Measurements from ENCODE around the gene SMIM11. TPM values are rescaled to one million over a fixed set of nuclear protein-coding genes. Genes with fewer than 3 reads are reported as not detected.
A peak's percentile ranks its signal among the peaks of the same experiment; 100 is the strongest.
"Not testable (repeated sequence)": the region's sequence is repeated elsewhere in the genome, so short reads cannot be mapped to it uniquely, and the experiment has no call there.

SMIM11 gene
- total RNA-seq, 1 donor from 2014 or later = 28.2 TPM

GRCh38 chr21:34355570-34355969 is 19.7 kb upstream of the SMIM11 start:
- no peak for DNase-seq

DNA sequence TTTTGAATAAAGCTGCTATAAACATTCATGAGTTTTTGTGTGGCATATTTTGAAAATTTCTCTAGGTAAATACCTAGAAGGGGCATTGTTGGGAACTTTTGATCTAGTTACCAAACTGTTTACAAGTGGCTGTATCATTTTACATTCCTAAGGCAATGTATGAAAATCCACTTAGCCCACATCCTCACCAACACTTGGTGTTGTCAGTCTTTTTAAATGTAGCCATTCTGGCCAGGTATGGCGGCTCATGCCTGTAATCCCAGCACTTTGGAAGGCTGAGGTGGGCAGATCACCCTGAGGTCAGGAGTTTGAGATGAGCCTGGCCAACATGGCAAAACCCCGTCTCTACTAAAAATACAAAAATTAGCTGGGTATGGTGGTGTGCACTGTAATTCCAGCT is 17.4 kb upstream of the SMIM11 start:
- no peak for DNase-seq

GRCh38 chr21:34358866-34359265 is 16.4 kb upstream of the SMIM11 start:
- DNase-seq = no peak

DNA sequence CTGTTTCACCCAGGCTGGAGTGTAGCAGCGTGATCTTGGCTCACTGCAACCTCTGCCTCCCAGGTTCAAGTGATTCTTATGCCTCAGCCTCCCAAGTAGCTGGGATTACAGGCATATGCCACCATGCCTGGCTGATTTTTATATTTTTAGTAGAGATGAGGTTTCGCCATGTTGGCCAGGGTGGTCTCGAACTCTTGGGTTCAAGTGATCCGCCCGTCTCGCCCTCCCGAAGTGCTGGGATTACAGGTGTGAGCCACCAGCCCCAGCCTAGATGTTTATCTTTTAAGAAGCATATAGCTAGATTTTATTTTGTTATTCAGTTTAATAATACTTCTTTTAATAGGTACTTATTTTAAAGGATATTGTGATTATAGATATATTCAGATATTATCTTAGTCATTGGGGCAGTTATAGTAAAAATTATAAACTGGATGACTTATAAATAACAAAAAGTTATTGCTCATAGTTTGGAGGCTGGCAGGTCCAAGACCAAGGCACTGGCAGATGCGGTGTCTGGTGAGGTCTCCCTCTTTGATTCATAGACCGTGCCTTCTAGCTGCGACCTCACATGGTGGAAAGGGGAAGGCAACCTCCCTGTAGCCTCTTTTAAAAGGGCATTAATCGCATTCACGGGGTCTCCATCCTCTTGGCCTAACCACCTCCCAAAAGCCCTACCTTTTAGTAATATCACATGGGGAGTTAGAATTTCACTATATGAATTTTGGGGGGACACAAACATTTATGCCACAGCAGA is 14.6 kb upstream of the SMIM11 start:
- DNase-seq = no peak

GRCh38 chr21:34362136-34362444 is 13.2 kb upstream of the SMIM11 start:
- no peak for DNase-seq

DNA sequence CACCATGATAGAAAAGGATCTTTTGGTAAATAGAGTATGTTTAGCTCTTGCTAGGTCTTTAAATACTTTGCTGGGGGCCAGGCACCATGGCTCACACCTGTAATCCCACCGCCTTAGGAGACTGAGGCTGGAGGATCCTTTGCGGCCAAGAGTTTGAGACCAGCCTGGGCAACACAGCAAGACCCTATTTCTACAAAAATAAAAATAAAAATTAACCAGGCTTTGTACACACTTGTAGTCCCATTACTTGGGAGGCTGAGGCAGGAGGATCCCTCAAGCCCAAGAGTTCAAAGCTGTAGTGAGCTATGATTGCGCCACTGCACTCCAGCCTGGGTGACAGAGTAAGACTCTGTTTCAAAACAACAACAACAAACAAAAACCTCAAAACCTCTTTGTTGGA is 12.6 kb upstream of the SMIM11 start:
- DNase-seq = no peak

- no peak for DNase-seq
These were observed 11.6 kb upstream of the SMIM11 start, which contains the start of gene KCNE2 for GRCh38 chr21:34363733-34364132. Gene KCNE2, plus strand, starts transcription at chr21:34364006. Its CDS starts 6,473 bp downstream, at chr21:34370479.

DNA sequence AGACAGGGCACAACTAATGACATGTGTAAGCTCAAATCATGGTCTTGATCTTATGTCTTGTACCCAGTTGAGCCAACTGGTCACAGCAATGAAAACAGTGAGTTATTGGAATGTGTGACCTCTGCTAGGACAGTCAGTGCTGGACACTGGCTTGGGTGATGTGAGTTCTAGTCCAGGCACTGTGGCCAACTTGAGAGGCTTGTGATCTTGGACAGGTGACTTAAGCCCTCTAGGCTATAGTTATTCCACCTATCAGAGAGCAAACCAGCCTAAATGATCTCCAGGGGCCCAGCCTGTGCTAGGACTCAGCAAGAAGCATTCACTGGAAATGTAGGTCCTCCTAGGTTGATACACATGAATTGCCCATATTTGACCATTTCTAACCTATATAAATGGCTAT is 10.4 kb upstream of the SMIM11 start:
- DNase-seq = no peak

DNA sequence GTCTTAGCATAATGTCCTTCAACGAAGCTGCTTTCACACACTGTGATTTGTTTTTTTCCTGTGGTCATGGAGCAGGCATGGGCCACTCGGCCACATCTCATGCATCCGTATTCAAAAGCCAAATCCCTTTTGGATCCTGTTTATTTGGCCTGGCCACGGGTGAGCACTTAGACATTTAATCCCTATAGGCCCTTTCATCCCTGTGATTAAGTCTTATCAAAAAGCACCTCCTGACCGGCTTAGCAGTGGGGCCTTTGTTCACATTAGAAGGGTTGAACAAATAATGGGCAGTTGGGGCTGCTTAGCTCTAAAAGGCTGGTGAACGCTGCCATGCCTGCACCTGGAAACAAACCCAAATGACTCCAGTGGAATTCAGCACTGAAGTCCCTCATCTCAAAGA is 9.5 kb upstream of the SMIM11 start:
- no peak for DNase-seq

- DNase-seq = peak; percentile 84
These were observed 7.9 kb upstream of the SMIM11 start for GRCh38 chr21:34367320-34367935.

- DNase-seq = no peak
These were observed 5.6 kb upstream of the SMIM11 start for GRCh38 chr21:34369741-34370140.

GRCh38 chr21:34372321-34372720 is 3.0 kb upstream of the SMIM11 start:
- no peak for DNase-seq

DNA sequence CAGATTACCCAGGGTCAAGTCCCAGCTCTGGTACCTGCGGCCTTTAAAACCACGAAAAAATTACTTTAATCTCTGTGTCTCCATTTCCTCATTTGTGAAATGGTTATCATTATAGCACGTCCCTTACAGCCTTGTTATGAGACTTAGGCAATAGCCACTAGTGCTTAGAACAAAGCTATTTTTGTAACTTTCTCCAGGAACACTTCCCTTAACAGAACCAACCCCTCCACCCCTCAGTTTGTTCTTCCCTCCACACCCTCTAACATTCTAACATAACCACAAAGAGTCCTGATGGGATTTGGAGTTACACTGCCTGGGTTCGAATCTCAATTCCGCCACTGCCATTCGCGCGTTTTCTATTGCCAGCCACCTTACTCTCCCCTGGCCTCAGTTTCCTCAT is 845 bp upstream of the SMIM11 start:
- not testable (repeated sequence) for DNase-seq

GRCh38 chr21:34375619-34375972 is 289 bp downstream of the SMIM11 start:
- not testable (repeated sequence) for DNase-seq

DNA sequence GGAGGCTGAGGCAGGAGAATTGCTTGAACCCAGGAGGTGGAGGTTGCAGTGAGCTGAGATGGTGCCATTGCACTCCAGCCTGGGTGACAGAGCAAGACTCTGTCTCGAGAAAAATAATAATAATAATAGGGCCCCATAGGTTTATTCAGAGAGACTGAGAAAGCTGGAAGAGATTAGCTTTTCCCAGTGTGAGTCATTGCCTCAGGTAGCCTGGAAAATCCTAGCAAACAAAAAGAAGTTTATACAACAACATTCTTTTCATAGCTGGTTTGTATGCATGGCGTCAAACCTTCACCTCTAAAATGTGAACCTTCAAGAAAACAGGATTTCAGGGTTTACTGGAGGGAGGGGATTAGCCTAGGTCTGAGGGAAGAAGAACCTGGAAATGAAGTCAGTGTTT is 7.8 kb downstream of the SMIM11 start:
- DNase-seq = not testable (repeated sequence)

- DNase-seq = not testable (repeated sequence)
These were observed 8.6 kb downstream of the SMIM11 start for GRCh38 chr21:34383724-34384415.

GRCh38 chr21:34400522-34400921 is 25.2 kb downstream of the SMIM11 start:
- DNase-seq = not testable (repeated sequence)

- DNase-seq = not testable (repeated sequence)
These were observed 29.4 kb downstream of the SMIM11 start for GRCh38 chr21:34404742-34405141.

DNA sequence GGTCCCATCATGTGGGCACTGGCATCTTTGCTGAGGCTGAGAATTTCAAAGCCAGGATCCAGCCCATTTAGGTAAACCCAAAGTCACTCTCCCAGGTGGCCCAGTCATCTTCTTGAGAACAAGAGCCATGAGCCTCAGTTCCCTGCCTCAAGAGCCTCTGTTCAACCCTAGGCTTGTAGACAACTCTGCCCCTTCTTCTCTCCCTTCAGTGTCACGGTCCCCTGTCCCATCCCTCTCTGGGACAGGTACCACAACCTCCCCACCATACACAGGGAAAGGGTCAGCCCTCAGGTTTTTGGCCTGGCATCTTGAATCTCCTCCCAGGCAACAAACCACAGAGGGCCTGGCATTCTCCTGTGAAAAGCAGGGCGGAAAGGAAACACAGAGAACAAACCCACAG is 30.4 kb downstream of the SMIM11 start:
- not testable (repeated sequence) for DNase-seq

DNA sequence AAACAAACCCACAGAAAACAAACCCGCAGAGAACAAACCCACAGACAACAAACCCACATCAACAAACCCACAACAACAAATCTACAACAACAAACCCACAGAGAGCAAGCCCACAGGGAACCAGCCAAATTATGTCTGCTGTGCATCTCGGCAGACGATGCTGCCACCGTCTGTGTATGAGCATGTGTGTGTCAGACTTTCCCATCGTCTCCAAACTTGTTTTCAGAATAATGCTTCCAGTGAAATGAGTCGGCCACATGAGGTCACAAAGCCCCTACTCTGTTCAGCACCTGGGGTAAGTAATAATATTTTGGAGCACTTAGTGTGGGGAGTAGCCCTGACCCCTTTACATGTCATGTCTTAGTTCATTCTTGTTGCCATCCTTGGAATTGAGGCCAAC is 30.8 kb downstream of the SMIM11 start:
- DNase-seq = not testable (repeated sequence)

DNA sequence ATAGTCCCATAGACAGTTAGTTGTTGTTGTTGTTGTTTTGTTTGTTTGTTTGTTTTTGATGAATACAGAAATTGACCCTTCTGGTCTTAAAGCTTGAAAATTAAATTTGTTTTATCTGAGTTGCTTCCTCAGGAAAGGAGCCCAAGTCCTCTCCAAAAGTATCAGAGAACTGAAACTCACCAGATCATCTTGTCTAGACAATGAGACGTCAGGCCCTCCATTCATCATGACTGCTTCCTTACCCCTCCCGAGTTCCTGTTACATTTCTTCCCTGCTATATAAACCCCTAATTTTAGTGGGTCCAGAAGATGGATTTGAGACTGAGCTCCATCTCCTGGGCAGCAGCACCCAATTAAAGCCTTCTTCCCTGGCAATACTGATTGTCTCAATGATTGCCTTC is 31.4 kb downstream of the SMIM11 start:
- DNase-seq = not testable (repeated sequence)

DNA sequence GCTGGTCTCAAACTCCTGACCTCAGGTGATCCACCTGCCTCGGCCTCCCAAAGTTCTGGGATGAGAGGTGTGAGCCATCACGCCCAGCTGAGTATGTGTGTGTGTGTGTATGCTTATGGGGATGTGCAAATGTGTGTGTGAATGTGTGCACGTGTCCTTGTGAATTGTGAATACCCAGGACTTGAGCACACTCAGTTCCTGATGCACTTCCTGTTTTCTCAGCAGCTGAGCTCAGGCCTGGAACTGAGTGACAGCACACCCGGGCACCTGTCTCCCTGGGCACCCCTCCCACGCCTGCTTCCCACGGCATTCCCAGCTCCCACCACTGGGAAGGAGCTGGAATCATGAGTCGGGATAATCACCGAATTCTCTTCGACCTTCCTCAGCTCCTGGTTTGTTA is 32.0 kb downstream of the SMIM11 start:
- DNase-seq = not testable (repeated sequence)

- DNase-seq = not testable (repeated sequence)
These were observed 42.3 kb downstream of the SMIM11 start for GRCh38 chr21:34417448-34418077.

Data from tongue (tissue), 2 donors.